Measurements from ENCODE around the gene CDH15.
"Not testable (repeated sequence)": the region's sequence is repeated elsewhere in the genome, so short reads cannot be mapped to it uniquely, and the experiment has no call there.

CDH15 gene

DNA sequence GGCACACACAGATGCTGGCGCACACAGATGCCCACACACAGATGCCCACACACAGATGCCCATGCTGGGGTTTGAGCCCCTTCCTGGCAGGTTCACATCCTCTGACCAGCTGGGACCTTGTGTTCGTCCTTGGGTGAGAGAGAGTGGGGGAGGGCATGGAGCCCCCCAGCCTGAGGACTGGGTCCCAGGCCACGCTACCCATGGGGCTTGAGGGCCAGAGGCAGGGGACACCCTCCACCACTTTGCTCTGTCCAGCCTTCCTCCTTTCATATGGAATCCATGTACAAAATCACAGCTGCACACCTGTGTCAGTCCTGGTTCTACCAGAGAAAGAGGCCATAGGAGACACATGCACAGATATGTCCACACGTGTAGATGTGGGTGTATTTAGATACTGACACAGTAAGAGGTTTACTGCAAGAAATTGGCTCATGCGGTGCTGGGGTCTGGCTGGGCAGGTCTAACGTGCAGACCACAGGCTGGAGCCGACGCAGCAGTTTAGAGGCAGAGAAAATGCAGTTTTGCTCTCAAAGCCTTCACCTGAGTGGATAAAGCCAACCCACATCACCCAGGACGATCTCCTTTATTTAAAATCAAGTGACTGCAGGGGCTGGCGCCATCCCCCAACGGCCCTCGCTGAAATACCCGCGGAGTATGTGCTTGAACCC is 17.9 kb downstream of the CDH15 start:
- no peak for DNase-seq

DNA sequence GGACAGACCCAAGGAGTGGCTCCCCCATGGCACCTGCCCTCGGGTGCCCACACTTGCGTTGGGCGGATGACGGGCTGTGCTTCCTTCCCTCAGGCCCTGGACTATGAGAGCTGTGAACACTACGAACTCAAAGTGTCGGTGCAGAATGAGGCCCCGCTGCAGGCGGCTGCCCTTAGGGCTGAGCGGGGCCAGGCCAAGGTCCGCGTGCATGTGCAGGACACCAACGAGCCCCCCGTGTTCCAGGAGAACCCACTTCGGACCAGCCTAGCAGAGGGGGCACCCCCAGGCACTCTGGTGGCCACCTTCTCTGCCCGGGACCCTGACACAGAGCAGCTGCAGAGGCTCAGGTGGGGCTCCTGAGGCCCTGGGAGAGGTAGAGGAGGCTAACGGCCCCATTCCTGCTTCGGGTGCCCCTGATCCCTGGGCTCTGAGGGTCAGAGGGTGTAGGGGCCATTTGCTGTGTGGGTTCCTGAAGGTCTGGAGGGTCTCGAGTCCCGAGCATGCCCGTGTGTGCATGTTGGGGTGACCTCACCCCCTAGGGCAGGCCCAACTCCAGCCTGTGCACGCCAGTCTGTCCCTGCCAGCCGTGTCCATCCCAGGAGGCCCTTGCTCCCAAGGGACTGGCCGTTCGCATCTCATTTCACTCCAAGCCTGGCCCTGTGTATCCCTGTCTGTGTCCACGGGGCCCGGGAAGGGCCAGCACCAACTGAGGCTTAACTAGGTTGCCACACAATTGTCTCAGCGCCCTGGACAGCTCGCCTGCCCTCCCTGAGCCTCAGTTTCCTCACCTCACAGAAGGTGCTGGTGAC is 18.8 kb downstream of the CDH15 start:
- no peak for DNase-seq

DNA sequence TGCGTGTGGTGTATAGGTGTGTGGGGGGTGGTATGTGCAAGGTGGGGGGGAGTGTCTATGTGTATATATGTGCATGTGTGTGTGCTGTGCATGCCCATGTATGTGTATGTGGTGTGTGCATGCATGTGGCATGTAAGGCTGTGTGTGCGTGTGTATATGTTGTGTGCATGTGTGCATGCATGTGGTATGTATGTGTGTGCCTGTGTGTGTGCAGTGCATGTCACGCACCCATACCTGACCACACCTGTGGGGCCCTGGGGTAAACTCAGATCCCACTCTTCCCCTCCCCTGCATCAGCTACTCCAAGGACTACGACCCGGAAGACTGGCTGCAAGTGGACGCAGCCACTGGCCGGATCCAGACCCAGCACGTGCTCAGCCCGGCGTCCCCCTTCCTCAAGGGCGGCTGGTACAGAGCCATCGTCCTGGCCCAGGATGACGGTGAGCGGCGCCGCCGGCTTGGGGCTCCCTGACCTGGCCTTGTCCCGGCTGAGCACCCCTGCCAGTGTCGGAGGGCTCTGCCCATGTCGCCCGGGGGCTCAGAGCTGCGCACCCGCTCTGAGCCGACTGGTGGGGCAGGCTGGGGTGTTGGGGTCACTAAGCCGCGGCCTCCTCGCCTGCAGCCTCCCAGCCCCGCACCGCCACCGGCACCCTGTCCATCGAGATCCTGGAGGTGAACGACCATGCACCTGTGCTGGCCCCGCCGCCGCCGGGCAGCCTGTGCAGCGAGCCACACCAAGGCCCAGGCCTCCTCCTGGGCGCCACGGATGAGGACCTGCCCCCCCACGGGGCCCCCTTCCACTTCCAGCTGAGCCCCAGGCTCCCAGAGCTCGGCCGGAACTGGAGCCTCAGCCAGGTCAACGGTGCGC is 19.7 kb downstream of the CDH15 start:
- no peak for DNase-seq

DNA sequence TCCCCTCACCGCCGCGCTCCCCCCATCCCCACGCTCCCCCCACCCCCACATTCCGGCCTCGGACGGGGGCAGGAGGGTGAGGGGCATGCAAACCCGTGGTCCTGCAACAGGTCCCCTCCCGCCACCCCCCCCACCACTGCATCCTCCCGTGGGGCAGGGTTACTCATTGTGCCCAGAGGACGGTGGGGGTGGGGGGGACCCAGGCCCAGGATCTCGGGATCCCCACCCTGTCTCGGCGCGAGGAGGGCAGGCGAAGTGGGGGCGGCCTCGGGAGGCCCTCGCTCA is 20.3 kb downstream of the CDH15 start:
- DNase-seq = no peak

DNA sequence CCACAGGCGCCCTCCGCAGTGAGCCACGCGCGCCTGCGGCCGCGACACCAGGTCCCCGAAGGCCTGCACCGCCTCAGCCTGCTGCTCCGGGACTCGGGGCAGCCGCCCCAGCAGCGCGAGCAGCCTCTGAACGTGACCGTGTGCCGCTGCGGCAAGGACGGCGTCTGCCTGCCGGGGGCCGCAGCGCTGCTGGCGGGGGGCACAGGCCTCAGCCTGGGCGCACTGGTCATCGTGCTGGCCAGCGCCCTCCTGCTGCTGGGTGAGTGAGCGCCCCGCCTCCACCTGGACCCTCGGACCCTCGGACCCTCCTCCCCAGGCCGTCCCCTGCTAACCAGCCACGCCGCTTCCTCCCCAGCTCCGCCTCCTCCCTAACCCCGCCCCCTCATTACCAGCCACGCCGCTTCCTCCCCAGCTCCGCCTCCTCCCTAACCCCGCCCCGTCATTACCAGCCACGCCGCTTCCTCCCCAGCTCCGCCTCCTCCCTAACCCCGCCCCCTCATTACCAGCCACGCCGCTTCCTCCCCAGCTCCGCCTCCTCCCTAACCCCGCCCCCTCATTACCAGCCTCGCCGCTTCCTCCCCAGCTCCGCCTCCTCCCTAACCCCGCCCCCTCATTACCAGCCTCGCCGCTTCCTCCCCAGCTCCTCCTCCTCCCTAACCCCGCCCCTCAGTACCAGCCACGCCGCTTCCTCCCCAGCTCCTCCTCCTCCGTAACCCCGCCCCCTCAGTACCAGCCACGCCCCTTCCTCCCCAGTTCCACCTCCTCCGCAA is 20.8 kb downstream of the CDH15 start:
- DNase-seq = not testable (repeated sequence)

DNA sequence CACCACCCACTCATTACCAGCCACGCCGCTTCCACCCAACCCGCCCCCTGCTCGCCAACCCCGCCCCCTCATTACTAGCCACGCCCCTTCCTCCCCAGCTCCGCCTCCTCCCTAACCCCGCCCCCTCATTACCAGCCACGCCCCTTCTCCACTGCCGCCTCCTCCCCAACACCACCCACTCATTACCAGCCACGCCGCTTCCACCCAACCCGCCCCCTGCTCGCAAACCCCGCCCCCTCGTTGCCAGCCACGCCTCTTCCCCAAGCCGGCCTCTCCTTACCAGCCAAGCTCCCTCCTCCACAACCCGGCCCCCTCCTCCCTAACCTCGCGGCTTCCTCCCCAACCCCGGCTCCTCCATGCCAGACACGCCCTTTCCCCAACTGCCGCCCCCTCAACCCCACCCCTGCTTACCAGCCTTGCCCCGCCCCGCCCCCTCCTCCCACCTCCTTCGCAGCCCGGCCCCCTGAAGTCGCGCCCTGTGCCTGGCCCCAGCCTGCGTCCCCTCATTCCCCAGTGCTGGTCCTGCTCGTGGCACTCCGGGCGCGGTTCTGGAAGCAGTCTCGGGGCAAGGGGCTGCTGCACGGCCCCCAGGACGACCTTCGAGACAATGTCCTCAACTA is 21.5 kb downstream of the CDH15 start:
- peak; percentile 85 for DNase-seq

DNA sequence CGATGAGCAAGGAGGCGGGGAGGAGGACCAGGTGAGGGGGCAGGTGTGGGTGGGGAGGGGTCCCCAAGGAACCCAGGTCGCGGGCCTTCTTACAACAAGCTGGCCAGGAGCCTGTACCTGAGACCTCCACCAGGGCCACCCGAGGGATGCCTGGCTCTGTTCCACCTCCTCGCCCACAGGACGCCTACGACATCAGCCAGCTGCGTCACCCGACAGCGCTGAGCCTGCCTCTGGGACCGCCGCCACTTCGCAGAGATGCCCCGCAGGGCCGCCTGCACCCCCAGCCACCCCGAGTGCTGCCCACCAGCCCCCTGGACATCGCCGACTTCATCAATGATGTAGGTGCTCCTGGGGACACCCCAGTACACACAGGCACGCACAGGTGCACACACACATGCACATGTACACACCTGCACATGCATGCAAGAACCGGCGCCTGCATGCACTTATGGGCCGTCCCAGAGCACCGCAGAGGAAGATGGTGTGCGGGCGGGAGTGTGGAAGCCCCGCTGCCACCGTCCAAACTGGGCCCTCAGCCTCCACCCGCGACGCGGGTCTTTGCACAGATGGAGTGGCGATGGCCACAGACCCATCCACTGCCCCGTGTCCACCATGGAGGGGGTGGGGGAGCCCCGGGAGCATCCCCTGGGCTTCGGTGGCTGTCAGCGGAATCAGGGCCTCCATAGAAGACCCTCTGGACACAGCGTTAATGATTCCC is 22.2 kb downstream of the CDH15 start:
- no peak for DNase-seq

DNA sequence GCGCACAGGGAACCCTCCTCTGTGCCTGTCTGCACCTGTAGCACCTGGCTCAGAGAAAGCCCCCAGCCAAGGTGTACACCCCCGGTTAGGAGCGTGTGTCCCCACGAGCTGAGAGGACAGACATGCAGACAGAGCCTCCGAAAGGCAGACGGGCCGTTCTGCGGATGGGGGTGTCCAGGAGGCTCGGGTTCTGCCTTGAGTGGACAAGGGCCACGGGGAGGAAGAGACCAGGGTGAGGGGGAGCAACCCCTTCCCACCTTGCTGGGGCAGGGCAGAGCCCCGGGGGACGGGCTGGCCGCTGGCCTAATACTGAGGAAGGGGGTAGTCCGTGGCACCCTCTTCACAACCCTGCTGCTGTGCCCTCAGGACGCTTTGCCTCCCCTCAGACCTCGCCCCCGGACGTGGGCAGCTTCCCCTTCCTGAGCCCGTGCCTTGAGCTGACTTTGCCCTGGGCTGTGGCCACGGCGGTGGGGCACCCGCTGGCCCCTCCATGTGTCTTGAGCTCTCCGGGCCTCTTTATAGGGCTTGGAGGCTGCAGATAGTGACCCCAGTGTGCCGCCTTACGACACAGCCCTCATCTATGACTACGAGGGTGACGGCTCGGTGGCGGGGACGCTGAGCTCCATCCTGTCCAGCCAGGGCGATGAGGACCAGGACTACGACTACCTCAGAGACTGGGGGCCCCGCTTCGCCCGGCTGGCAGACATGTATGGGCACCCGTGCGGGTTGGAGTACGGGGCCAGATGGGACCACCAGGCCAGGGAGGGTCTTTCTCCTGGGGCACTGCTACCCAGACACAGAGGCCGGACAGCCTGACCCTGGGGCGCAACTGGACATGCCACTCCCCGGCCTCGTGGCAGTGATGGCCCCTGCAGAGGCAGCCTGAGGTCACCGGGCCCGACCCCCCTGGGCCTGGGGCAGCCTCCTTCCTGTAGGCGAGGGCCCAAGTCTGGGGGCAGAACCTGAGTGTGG is 23.1 kb downstream of the CDH15 start:
- no peak for DNase-seq

DNA sequence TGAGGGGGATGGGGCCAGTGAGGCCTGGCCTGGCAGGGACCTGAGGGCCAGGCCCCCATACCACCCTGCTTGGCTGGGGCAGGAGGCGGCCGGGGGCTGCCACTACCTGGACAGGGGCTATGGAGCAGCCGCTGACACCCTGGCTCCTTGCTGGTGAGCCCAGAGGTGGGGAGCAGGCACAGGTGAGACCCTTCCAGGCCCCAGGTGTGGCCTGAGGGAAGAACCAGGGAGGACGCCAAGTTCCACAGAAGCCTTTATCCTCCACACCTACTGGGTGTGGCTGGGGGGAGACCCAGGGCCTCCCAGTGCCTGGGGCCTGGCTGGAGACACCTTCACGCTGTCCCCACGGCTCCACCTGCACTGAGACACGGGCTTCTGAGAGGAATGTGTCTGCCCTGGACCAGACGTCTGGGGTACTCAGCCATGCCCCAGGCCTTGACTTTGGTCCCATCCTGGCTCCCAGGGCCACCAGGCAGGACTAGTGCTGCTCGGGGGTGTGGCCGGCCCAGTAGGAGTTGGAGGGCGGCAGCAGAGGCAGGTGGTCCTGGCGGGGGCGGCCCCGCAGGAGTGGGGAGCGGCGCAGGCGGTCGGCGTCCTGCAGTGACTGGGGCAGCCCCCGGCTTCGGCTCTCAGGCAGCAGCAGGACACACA is 24.1 kb downstream of the CDH15 start:
- no peak for DNase-seq

DNA sequence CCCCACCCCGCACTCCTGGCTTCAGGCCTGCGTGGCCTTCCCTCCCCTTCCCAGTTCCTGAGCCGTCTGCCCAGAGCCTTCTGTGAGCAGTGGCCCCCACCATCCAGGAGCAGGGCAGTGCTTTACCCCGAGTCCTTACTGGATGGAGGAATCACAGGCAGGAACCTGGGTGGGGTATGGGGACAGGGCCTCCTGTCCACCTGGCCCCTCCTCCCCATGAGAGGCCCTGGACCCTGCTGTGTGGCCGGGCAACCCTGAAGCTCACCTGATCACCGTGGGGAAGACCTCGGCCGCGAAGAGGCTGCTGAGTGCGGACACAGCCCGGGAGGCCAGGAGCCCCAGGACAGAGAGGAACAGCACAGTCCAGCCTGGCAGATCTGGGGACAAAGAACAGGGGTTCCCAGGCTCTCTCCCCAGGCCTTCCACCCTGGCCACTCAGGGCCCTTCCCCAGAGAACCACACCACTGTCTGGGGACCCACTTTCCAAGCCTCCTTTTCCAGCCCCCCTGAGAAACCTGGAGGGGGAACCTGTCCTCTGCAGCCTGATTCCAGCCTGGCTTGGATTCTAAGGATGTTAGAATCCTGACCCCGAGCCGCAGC is 25.6 kb downstream of the CDH15 start:
- no peak for DNase-seq

DNA sequence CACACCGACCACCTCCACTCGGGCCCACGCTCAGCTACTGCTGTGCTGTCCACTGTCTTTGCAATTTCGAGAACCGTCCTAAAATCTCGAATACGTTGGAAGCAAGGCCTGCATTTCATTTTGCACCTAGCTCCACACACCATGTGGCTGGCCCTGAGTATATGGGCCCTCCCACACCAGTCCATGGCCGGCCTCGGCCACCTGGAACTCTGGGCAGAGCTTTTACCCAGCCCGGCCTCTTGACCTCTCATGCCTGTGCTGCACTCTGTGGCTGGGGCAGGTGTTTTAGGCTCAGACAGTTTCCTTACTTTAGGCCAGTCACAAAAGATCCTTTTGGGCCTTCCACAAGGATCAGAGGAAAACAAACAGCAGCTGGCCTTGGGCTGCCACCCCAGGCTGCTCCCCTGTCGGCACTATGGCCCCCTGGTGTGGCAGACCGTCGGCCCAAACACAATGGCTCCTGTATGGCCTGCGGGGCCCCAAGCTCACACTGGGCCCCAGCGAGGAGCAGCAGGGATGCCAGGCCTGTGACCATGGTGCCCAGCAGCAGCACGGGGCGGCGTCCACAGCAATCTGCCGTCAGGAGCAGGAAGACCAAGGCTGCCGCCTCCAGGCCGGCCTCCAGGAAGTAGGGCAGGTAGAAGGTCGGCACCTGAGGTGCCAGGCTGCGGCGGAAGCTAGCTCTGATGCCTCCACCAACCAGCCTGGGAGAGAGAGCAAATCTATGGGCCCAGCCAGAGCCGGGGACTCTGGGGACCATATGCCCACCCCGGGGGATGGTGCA is 26.3 kb downstream of the CDH15 start:
- no peak for DNase-seq

DNA sequence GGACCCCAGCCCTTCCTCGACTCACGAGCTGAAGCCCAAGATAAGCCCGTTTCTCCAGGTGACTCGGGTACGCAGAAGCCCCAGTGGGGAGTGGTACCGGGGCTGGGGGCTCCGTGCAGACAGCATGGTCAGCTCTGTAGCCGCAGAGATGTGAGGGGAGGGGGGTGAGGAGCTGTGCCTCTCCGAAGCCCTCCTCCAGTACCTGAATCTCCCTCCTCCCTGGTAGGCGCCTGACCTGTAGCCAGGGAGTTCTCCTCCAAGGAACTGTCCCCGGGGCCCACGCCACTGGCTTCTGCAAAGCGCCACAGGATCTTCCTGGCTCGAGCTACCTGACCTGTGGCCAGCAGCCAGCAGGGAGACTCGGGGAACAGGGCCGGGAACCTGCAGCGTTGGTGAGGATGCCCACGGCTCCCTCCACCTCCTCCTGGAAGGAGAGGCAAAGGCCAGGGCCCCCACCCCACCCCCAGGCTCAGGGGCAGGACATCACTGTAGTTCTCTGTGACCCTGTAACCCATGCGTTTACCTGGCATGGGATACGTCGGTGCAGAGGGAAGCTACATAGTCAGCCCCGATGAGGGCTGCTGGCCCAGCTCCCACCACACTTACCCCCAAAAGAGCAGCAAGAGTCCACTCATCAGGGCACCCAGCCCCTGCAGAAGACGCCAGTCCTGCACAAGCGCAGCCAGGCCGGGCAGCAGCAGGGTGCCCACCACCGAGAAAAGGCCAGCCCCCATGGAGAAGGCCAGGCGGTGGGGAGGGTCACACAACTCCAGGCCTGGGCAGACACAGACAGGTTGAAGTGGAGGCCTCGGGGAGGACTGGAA is 27.1 kb downstream of the CDH15 start:
- no peak for DNase-seq

DNA sequence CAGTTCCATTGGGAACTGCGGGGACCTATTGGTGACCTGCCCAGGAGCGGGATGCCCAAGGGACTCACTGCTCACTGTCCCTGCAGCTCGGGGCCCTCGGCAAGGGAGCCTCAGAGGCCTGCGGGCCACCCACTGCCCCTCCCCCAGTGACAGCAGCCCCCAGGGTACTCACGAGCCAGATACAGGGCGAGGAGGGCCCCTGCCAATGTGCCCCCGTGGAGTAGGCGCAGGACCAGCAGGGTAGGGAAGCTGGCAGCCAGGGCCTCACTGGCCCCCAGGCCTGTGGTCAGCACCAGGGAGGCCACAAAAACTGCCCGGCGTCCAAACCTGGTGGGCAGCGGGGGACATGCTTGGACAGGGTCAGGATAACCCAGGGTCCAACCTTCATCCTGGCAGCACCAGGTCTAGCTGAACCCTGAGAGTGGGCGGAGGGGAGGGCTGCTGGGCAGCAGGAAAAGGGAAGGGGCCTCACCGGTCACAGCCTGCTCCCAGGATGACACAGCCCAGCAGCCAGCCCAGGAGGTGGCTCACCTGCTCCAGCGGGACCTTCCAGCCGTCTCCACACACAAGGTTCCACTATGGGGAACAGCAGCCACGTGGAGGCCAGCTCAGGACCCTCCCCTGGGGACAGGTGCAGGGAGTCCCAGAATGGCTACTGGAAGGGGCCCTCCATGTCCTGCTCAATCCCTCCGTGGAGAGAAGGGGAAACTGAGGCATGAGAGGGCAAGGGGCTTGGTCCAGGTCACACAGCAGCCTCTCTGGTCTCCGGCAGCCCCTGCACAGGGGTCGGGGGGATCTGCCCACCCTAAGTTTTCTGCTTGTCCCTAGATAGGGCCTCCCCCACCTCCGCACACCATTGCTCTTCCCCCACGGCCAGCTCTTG is 27.9 kb downstream of the CDH15 start:
- no peak for DNase-seq

DNA sequence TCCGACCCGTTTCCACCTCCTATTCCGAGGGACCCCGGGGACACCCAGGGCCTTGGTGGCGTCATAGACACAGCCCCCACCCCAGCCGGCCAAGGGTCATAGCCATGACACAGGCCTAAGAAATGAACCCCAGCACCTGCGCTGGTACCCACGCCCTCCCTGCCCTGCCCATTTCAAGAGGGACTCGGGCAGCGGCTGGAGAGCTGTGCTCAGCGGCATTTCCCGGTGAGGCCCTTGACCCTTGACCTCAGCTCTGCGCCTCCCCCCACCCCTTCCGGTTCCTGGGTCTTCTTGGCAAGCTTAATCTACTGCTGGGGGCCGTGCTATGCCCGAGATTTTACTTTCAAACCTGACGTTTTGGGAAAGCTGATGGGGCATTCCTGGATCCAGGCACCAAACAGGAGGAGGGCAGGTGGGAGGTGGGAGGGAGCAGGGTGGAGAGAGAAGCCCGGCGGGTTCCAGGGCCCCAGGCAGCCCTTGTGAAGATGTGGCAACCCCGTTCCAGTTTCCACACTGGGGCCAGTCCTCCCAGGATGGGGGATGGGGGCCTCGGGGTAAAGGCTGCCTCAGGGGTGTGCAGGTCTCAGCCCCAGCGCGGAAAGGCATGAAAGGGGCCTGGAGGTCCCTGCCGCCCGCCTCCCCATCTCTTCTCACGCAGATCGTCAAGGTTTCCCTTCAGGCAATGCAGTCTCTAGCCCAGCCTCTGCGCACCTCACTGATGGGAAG is 28.7 kb downstream of the CDH15 start, which contains the start of gene SLC22A31:
TSS of gene SLC22A31 (minus strand) at position 414 of the 726 bp plus-strand sequence. CDS start at position 378, 36 bp downstream.
- no peak for DNase-seq

DNA sequence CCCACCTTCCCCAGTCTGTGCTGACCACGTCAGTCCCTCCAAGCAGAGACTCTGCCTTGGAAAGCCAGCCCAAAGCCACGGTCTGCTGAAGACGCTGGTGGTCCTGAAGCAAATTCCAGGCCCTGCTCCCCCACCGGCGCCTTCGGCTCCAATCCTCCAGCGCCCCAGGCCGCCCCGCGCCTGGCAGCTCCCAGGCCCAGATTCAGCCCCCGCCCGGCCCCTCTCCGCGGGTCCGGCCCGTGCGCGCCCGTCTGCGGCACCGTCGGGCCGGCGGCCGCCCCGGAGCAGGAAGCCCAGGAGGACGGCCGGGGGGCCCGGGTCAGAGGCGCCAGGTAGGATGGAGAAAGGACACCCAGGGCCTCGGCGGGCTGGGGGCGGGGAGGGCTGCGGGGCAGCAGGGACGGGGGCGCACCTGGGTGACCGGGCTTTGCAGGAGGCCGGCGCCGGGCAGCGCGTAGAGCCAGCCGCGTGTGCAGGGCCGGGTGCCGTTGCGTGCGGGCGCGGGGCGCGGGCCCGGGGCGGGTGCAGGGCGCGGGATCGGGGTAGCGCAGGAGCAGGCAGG is 29.4 kb downstream of the CDH15 start:
- DNase-seq = no peak

Measured in stimulated activated CD8-positive, alpha-beta memory T cell treated with anti-CD3 and anti-CD28 coated beads, Interleukin-4, amount 100 ng/mL, for 48 hours (primary cell).